ENCODE data around the gene CST5. TPM values are rescaled to one million over a fixed set of nuclear protein-coding genes. Genes with fewer than 3 reads are reported as not detected.

CST5 gene
- total RNA-seq, 2 experiments from 2014 or later: not detected

GRCh38 chr20:23826541-23827021 is 53.0 kb downstream of the CST5 start, which contains the start of gene CST2:
Gene CST2, minus strand, starts transcription at chr20:23826729. Its CDS starts 69 bp downstream, at chr20:23826660.
- H3K79me2 ChIP-seq (ENCODE audit: insufficient read depth, low read depth, low read length): no peaks in the 10 kb centered on the region
- no peak for TF ChIP-seq EZH2phosphoT487 (IDR thresholded peaks at IDR 0.05; ENCODE audit: borderline replicate concordance, low read depth, low read length)
- no peak for TF ChIP-seq CTCF (conservative IDR thresholded peaks at IDR 0.05; ENCODE audit: low read length)
- H2AFZ ChIP-seq (ENCODE audit: low read length): no peak within 1 kb of the TSS
- no peak within 1 kb of the TSS for H3K27ac ChIP-seq (ENCODE audit: low read depth, low read length, poor library complexity, severe bottlenecking)
- no peaks in the 10 kb centered on the region for H3K9me2 ChIP-seq (ENCODE audit: insufficient read depth, low read length)
- no peaks in the 10 kb centered on the region for H4K20me1 ChIP-seq (ENCODE audit: insufficient read depth, low read length)
- H3K4me2 ChIP-seq (ENCODE audit: low read length): no peak within 1 kb of the TSS
- DNase-seq (ENCODE audit: low spot score): no peak
- BruUV-seq (replicated peaks): no TSS peak
- ChIA-PET CTCF (ENCODE audit: unreplicated experiment) (no interaction called here), POLR2A (interaction anchor here (0.5 kb wide), 1 partner anchor 1423 kb away, joined by 3 read pairs; no protein-coding TSS in a partner anchor)
- no peaks in the 10 kb centered on the region for H3K4me1 ChIP-seq (ENCODE audit: insufficient read depth, low read length, poor library complexity, severe bottlenecking)
- intact Hi-C loops (cut with micrococcal nuclease; ENCODE audit: unreplicated experiment): no loop called here
- no peaks in the 10 kb centered on the region for H3K36me3 ChIP-seq (ENCODE audit: insufficient read depth, low read length)
- no peak within 1 kb of the TSS for H3K4me3 ChIP-seq (ENCODE audit: low read depth, low read length, poor library complexity, severe bottlenecking)
- H3K9me3 ChIP-seq (ENCODE audit: low read length): no peaks in the 10 kb centered on the region

Other genes with a start within 250 kb of the CST5 start
- not detected in 2 replicates for gene CST3, start 241.8 kb downstream of the CST5 start, total RNA-seq (2014; rRNA removed; shearing (Covaris generic))
- not detected in 2 replicates for gene CST3, start 241.8 kb downstream of the CST5 start, total RNA-seq (2022)
- not detected in 2 replicates for gene CST4, start 190.7 kb downstream of the CST5 start, total RNA-seq (2014; rRNA removed; shearing (Covaris generic))
- not detected in 2 replicates for gene CST4, start 190.7 kb downstream of the CST5 start, total RNA-seq (2022)
- not detected in 2 replicates for gene CST1, start 128.8 kb downstream of the CST5 start, total RNA-seq (2014; rRNA removed; shearing (Covaris generic))
- not detected in 2 replicates for gene CST1, start 128.8 kb downstream of the CST5 start, total RNA-seq (2022)
- gene CST2, start 53.0 kb downstream of the CST5 start, total RNA-seq (2014; rRNA removed; shearing (Covaris generic)): not detected in 2 replicates
- not detected in 2 replicates for gene CST2, start 53.0 kb downstream of the CST5 start, total RNA-seq (2022)
- not detected in 2 replicates for gene GGTLC1, start 109.0 kb upstream of the CST5 start, total RNA-seq (2014; rRNA removed; shearing (Covaris generic))
- not detected in 2 replicates for gene GGTLC1, start 109.0 kb upstream of the CST5 start, total RNA-seq (2022)

Measured in OCI-LY7 (cell line).